ENCODE measurements around the gene ETV3L. TPM values are rescaled to one million over a fixed set of nuclear protein-coding genes. Genes with fewer than 3 reads are reported as not detected.

ETV3L gene
- total RNA-seq, 1 donor from 2014 or later: not detected

DNA sequence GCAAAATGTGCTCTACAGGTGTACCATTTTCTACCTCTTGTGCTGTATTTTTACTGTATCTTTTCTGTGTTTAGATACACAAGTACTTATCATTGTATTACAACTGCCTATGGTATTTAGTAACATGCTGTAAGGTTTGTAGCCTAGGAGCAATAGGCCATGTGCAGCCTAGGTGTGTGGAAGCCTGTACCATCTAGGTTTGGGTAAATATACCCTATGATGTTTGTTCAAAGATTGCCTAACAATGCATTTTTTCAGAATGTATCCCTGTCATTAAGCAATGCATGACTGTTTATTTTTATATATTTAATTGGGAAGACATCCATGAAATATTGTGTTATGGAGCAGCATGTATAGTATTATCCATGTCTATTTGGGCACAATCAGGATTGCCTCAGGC is 11.0 kb downstream of the ETV3L start:
- no peaks in the 10 kb centered on the region for H3K9me3 ChIP-seq
- no peak for DNase-seq
- H3K27me3 ChIP-seq (ENCODE audit: low read depth): no peaks in the 10 kb centered on the region
- H3K4me3 ChIP-seq: no peak overlapping the region
- no peak overlapping the region for H3K27ac ChIP-seq
- H3K4me1 ChIP-seq: no peaks in the 10 kb centered on the region
- no peaks in the 10 kb centered on the region for H3K36me3 ChIP-seq
- no peak for TF ChIP-seq CTCF (IDR thresholded peaks at IDR 0.05)
- intact Hi-C loops (cut with DNase I): loop anchor here (5.0 kb wide), 1 partner anchor 69 kb away; no protein-coding TSS in a partner anchor
- no peak for ATAC-seq

GRCh38 chr1:157087030-157087429 is 12.6 kb downstream of the ETV3L start:
- ATAC-seq (no peak), DNase-seq (no peak)
- Histone ChIP-seq H3K9me3 (no peaks in the 10 kb centered on the region), H3K4me3 (no peak overlapping the region), H3K4me1 (no peaks in the 10 kb centered on the region), H3K36me3 (no peaks in the 10 kb centered on the region), H3K27me3 (ENCODE audit: low read depth) (no peaks in the 10 kb centered on the region), H3K27ac (no peak overlapping the region)
- TF ChIP-seq CTCF (IDR thresholded peaks at IDR 0.05): no peak
- intact Hi-C loops (cut with DNase I): loop anchor here (5.0 kb wide), 1 partner anchor 70 kb away; no protein-coding TSS in a partner anchor

DNA sequence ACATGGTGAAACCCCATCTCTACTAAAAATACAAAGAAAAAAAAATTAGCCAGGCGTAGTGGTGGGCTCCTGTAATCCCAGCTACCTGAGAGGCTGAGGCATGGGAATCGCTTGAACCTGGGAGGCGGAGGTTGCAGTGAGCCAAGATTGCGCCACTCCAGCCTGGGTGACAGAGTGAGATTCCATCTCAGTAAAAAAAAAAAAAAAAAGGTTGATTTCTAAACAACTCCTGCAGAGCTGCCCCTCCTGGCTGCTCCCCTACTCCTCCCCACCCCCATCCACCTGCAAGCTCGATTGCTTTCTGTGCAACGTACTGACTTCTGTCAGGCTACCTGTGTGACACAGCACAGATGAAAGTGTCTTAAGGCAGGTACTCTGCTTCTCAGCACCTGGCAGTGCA is 13.3 kb downstream of the ETV3L start:
- H3K4me1 ChIP-seq: no peaks in the 10 kb centered on the region
- H3K4me3 ChIP-seq: no peak overlapping the region
- H3K27me3 ChIP-seq (ENCODE audit: low read depth): no peaks in the 10 kb centered on the region
- no peak for TF ChIP-seq CTCF (IDR thresholded peaks at IDR 0.05)
- no peak overlapping the region for H3K27ac ChIP-seq
- no peaks in the 10 kb centered on the region for H3K9me3 ChIP-seq
- DNase-seq (no peak), ATAC-seq (no peak)
- intact Hi-C loops (cut with DNase I): loop anchor here (5.0 kb wide), 1 partner anchor 71 kb away; no protein-coding TSS in a partner anchor
- H3K36me3 ChIP-seq: no peaks in the 10 kb centered on the region

DNA sequence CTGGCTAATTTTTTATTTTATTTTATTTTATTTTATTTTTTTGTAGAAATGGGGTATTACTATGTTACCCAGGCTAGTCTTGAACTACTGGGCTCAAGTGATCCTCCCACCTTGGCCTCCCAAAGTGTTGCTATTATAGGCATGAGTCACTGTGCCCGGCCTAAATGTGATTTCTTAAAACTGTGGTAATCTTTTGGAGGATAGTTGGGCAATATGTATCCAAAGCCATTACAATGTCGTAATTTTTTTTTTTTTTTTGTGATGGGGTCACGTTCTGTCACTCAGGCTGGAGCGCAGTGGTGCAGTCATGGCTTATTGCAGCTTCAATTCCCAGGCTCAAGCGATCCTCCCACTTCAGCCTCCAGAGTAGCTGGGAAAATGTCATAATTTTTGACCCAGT is 14.2 kb downstream of the ETV3L start:
- Histone ChIP-seq H3K36me3 (no peaks in the 10 kb centered on the region), H3K27ac (no peak overlapping the region), H3K4me1 (no peaks in the 10 kb centered on the region), H3K4me3 (no peak overlapping the region), H3K9me3 (no peaks in the 10 kb centered on the region), H3K27me3 (ENCODE audit: low read depth) (no peaks in the 10 kb centered on the region)
- intact Hi-C loops (cut with DNase I): loop anchor here (5.0 kb wide), 1 partner anchor 72 kb away; no protein-coding TSS in a partner anchor
- TF ChIP-seq CTCF (IDR thresholded peaks at IDR 0.05): no peak
- DNase-seq (no peak), ATAC-seq (peak in 1 of 2 donors; percentile 34)

DNA sequence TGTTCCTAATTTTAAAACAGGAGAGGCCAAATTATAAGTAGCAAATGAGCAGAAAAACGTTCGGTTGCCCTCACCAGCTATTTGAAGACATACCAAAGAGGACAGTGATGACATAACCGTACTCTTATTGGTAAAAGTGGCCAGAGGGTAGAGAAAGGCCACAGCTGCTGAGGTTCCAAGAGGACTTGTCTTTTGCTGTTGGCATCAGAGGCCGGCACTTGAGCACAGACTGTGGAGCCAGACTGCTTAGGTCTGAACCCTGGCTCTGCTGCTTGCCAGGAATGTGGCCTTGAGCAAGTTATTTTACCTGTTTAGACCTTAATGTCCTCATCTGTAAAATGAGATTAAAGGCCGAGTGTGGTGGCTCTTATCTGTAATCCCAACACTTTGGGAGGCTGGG is 14.9 kb downstream of the ETV3L start:
- no peak for TF ChIP-seq CTCF (IDR thresholded peaks at IDR 0.05)
- intact Hi-C loops (cut with DNase I): loop anchor here (5.0 kb wide), 1 partner anchor 73 kb away; no protein-coding TSS in a partner anchor
- Histone ChIP-seq H3K9me3 (no peaks in the 10 kb centered on the region), H3K4me1 (no peaks in the 10 kb centered on the region), H3K27ac (no peak overlapping the region), H3K36me3 (no peaks in the 10 kb centered on the region), H3K27me3 (ENCODE audit: low read depth) (no peaks in the 10 kb centered on the region), H3K4me3 (no peak overlapping the region)
- no peak for DNase-seq
- no peak for ATAC-seq
